PC-3 (cell line): ENCODE results near the gene TUBA3E.
"Not testable (repeated sequence)": the region's sequence is repeated elsewhere in the genome, so short reads cannot be mapped to it uniquely, and the experiment has no call there.

Source experiments
- EZH2 ChIP-seq: fragments of 300-600 bp; sonication (generic); IDR thresholded peaks from one replicate; pipeline ENCODE4 v1.6.1; 2017; ENCODE audit warnings: antibody characterized with exemption, mild to moderate bottlenecking, low read length; ENCODE audit not compliant: unreplicated experiment
- EZH2phosphoT487 ChIP-seq: fragments of 300-600 bp; sonication (generic); IDR thresholded peaks from 2 replicates; pipeline ENCODE4 v1.6.1; 2018; ENCODE audit warnings: mild to moderate bottlenecking, antibody characterized with exemption, low read length, borderline replicate concordance
- TF ChIP-seq, protein P1 (sequence below): fragments of 300-600 bp; sonication (generic); conservative IDR thresholded peaks from 2 replicates; pipeline ENCODE4 v1.5.1; 2017; ENCODE audit warnings: antibody characterized with exemption, low read depth, mild to moderate bottlenecking, low read length

DNA sequence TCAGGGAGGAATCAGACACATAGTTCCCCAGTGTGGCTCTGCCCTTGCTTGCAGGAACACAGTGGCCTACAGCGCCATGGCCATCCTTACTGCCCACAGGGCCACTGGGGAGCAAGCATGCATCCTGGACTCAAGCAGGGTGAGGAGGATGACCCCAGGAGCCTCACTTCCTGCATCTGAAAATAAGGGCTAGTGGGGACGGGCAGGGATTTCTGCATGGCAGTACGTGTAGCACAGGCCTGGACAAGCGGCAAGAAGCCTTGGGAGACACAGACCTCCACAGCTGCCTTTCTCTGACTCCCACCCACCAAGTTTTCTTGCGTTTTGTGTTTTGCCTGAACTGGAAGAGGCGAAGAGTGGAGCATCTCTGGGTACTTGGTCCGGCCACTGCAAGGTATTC lies 35.8 kb downstream of the TUBA3E start:
- TF ChIP-seq, protein P1, sequence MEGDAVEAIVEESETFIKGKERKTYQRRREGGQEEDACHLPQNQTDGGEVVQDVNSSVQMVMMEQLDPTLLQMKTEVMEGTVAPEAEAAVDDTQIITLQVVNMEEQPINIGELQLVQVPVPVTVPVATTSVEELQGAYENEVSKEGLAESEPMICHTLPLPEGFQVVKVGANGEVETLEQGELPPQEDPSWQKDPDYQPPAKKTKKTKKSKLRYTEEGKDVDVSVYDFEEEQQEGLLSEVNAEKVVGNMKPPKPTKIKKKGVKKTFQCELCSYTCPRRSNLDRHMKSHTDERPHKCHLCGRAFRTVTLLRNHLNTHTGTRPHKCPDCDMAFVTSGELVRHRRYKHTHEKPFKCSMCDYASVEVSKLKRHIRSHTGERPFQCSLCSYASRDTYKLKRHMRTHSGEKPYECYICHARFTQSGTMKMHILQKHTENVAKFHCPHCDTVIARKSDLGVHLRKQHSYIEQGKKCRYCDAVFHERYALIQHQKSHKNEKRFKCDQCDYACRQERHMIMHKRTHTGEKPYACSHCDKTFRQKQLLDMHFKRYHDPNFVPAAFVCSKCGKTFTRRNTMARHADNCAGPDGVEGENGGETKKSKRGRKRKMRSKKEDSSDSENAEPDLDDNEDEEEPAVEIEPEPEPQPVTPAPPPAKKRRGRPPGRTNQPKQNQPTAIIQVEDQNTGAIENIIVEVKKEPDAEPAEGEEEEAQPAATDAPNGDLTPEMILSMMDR: not testable (repeated sequence)
- not testable (repeated sequence) for TF ChIP-seq EZH2, EZH2phosphoT487
